Psoas muscle (tissue), 7 donors: ENCODE results near the gene CTAGE6. TPM values are rescaled to one million over a fixed set of nuclear protein-coding genes. Genes with fewer than 3 reads are reported as not detected.

Experiments used
- polyA plus RNA-seq, 3 donors: library from polyadenylated mRNA; stranded (reverse); fragments of 200-250 nt; gene quantifications; one replicate each; pipeline ENCODE4 v1.2.3, GENCODE V29; 2013
- total RNA-seq, 4 donors: library from RNA; stranded (reverse); fragmentation: NEBNext Ultra II Directional in 2 of 4; extraction: Animal tissue kit (Norgen Biotek cat#: 25700) in 2 of 4; gene quantifications; one replicate each; pipeline versions ENCODE4 v1.2.1 to v1.2.4, GENCODE V29; 2021 to 2023
- donor health status: healthy with polysubstance abuse.
- donor health status: DM: no; HTN: no; CAD: no; lungs with moderate emphysema.
- donor health status: Bipolar disorder and iron deficiency.
- donor health status: healthy.
- donor health status: DM: no; HTN: no; CAD: no.
- donor health status: DM: no; HTN: no; CAD: no.
- donor health status: DM: yes; HTN: yes; CAD: no.

The CTAGE6 gene
- total and polyA plus RNA-seq, 7 donors, result not detected

Other genes with a start within 250 kb of the CTAGE6 start
- gene CTAGE15, start 185.9 kb downstream of the CTAGE6 start, total RNA-seq, result under 1 TPM in 1 of 4 donors, not detected in 3; 0.22 TPM
- gene CTAGE15, start 185.9 kb downstream of the CTAGE6 start, polyA plus RNA-seq, result not detected
- gene TCAF2, start 136.7 kb downstream of the CTAGE6 start, total RNA-seq, result 1 to 10 TPM in 3 of 4 donors, under 1 TPM in 1; 0.97 to 2.6 (median 2.0) TPM
- under 1 TPM; 0.39 to 0.58 (median 0.53) TPM for gene TCAF2, start 136.7 kb downstream of the CTAGE6 start, polyA plus RNA-seq
- 100 to 1,000 TPM in 2 of 4 donors, 10 to 100 TPM in 2; 19.5 to 107 (median 62.1) TPM for gene TCAF1, start 144.5 kb upstream of the CTAGE6 start, total RNA-seq
- 10 to 100 TPM in 1 of 3 donors, 1 to 10 TPM in 2; 4.3 to 12.0 (median 9.2) TPM for gene TCAF1, start 144.5 kb upstream of the CTAGE6 start, polyA plus RNA-seq
- gene OR2F2, start 177.5 kb upstream of the CTAGE6 start, total RNA-seq, result not detected
- gene OR2F2, start 177.5 kb upstream of the CTAGE6 start, polyA plus RNA-seq, result not detected
- gene OR2F1, start 197.1 kb upstream of the CTAGE6 start, total RNA-seq, result not detected
- gene OR2F1, start 197.1 kb upstream of the CTAGE6 start, polyA plus RNA-seq, result not detected
- gene OR6B1, start 242.6 kb upstream of the CTAGE6 start, total RNA-seq, result not detected
- gene OR6B1, start 242.6 kb upstream of the CTAGE6 start, polyA plus RNA-seq, result not detected